Suprapubic skin (tissue), 4 donors: ENCODE measurements around the gene TRIM3.

Experiments
- CTCF ChIP-seq, 2 donors: fragments of 200-600 bp in 1 of 2; fragments of 450-650 bp in 1 of 2; sonication (generic) in 1 of 2; IDR thresholded peaks; one replicate each; pipeline ENCODE4 v1.5.1; 2016 to 2019; ENCODE audit warnings: antibody characterized with exemption in 2 of 2, mild to moderate bottlenecking in 1 of 2, moderate library complexity in 1 of 2
- POLR2A ChIP-seq, 2 donors: fragments of 450-650 bp; IDR thresholded peaks; one replicate each; pipeline ENCODE4 v1.6.1; 2017; ENCODE audit warnings: antibody characterized with exemption in 2 of 2, mild to moderate bottlenecking in 2 of 2, moderate library complexity in 2 of 2
- POLR2AphosphoS5 ChIP-seq, 3 donors: sonication (generic); formaldehyde crosslinking; IDR thresholded peaks; one replicate each; pipeline ENCODE4 v1.6.1; 2017; ENCODE audit warnings: antibody characterized with exemption in 3 of 3

GRCh38 chr11:6488821-6489220 is 15.1 kb upstream of the TRIM3 start:
- TF ChIP-seq CTCF (IDR thresholded peaks at IDR 0.05) (no peak), POLR2A (IDR thresholded peaks at IDR 0.05) (no peak), POLR2AphosphoS5 (IDR thresholded peaks at IDR 0.05) (no peak)
